ENCODE data around the gene DUOXA2. TPM values are rescaled to one million over a fixed set of nuclear protein-coding genes. Genes with fewer than 3 reads are reported as not detected.

The DUOXA2 gene
- polyA plus RNA-seq, 6 donors from 2014 or later: not detected

GRCh38 chr15:45137703-45138102 is 23.6 kb downstream of the DUOXA2 start:
- H3K9me3 Mint-ChIP-seq: peaks cover 0 to 2% (median 0%) of the 10 kb centered on the region in 7 donors
- no peak for DNase-seq
- peaks cover 16 to 17% (median 17%) of the 10 kb centered on the region in 3 donors for H3K4me1 Mint-ChIP-seq
- ATAC-seq (ENCODE audit: low read depth in 2 of 2): no peak
- peak overlapping the region in 1 of 8 donors; percentile 16 for H3K4me3 Mint-ChIP-seq
- no peak overlapping the region for H3K27ac Mint-ChIP-seq
- peaks cover 0 to 13% of the 10 kb centered on the region in 2 donors for H3K36me3 Mint-ChIP-seq
- H3K27me3 Mint-ChIP-seq: peaks cover 30 to 61% (median 52%) of the 10 kb centered on the region in 3 donors

GRCh38 chr15:45138814-45139765 is 25.0 kb downstream of the DUOXA2 start:
- ATAC-seq (ENCODE audit: low read depth in 2 of 2) (no peak), DNase-seq (no peak)
- Mint-ChIP-seq H3K9me3 (peaks cover 0 to 2% (median 0%) of the 10 kb centered on the region in 7 donors), H3K27ac (no peak overlapping the region), H3K4me3 (no peak overlapping the region), H3K27me3 (peaks cover 19 to 51% (median 39%) of the 10 kb centered on the region in 3 donors), H3K36me3 (peaks cover 0 to 9% of the 10 kb centered on the region in 2 donors), H3K4me1 (peaks cover 15 to 16% (median 15%) of the 10 kb centered on the region in 3 donors)

GRCh38 chr15:45139770-45140169 is 25.6 kb downstream of the DUOXA2 start:
- no peak overlapping the region for H3K27ac Mint-ChIP-seq
- no peak for ATAC-seq (ENCODE audit: low read depth in 2 of 2)

GRCh38 chr15:45140557-45141250 is 26.6 kb downstream of the DUOXA2 start:
- peaks cover 13 to 41% (median 28%) of the 10 kb centered on the region in 3 donors for H3K27me3 Mint-ChIP-seq
- DNase-seq (no peak), ATAC-seq (ENCODE audit: low read depth in 2 of 2) (no peak)
- H3K27ac Mint-ChIP-seq: no peak overlapping the region
- H3K9me3 Mint-ChIP-seq: peaks cover 0 to 2% (median 0%) of the 10 kb centered on the region in 7 donors
- H3K4me3 Mint-ChIP-seq: no peak overlapping the region
- peaks cover 7 to 8% (median 8%) of the 10 kb centered on the region in 3 donors for H3K4me1 Mint-ChIP-seq
- H3K36me3 Mint-ChIP-seq: no peaks in the 10 kb centered on the region

More at GRCh38 chr15:45139770-45140169, 25.6 kb downstream of the DUOXA2 start:
- DNase-seq: no peak
- peaks cover 15 to 45% (median 32%) of the 10 kb centered on the region in 3 donors for H3K27me3 Mint-ChIP-seq
- peaks cover 0 to 2% (median 0%) of the 10 kb centered on the region in 7 donors for H3K9me3 Mint-ChIP-seq
- H3K36me3 Mint-ChIP-seq: peaks cover 0 to 2% of the 10 kb centered on the region in 2 donors
- no peak overlapping the region for H3K4me3 Mint-ChIP-seq
- H3K4me1 Mint-ChIP-seq: peaks cover 8 to 10% (median 9%) of the 10 kb centered on the region in 3 donors

GRCh38 chr15:45141386-45141785 is 27.3 kb downstream of the DUOXA2 start:
- Mint-ChIP-seq H3K9me3 (peaks cover 0 to 2% (median 0%) of the 10 kb centered on the region in 7 donors), H3K4me3 (no peak overlapping the region), H3K27ac (no peak overlapping the region), H3K27me3 (peaks cover 8 to 36% (median 24%) of the 10 kb centered on the region in 3 donors), H3K4me1 (peaks cover 3 to 4% (median 4%) of the 10 kb centered on the region in 3 donors), H3K36me3 (no peaks in the 10 kb centered on the region)
- DNase-seq (no peak), ATAC-seq (ENCODE audit: low read depth in 2 of 2) (no peak)

GRCh38 chr15:45143056-45143455 is 28.9 kb downstream of the DUOXA2 start:
- Mint-ChIP-seq H3K27me3 (peaks cover 5 to 25% (median 14%) of the 10 kb centered on the region in 3 donors), H3K36me3 (no peaks in the 10 kb centered on the region), H3K9me3 (no peaks in the 10 kb centered on the region), H3K27ac (no peak overlapping the region), H3K4me3 (no peak overlapping the region), H3K4me1 (peaks cover 0 to 5% (median 0%) of the 10 kb centered on the region in 3 donors)
- DNase-seq (no peak), ATAC-seq (ENCODE audit: low read depth in 2 of 2) (no peak)

GRCh38 chr15:45143946-45144345 is 29.8 kb downstream of the DUOXA2 start:
- Mint-ChIP-seq H3K4me1 (peaks cover 0 to 6% (median 0%) of the 10 kb centered on the region in 3 donors), H3K9me3 (no peaks in the 10 kb centered on the region), H3K27me3 (peaks cover 0 to 17% (median 8%) of the 10 kb centered on the region in 3 donors), H3K27ac (no peak overlapping the region), H3K4me3 (peak overlapping the region in 1 of 8 donors; percentile 34), H3K36me3 (no peaks in the 10 kb centered on the region)
- DNase-seq: no peak
- no peak for ATAC-seq (ENCODE audit: low read depth in 2 of 2)

- DNase-seq: no peak
- H3K9me3 Mint-ChIP-seq: no peaks in the 10 kb centered on the region
- no peak overlapping the region for H3K4me3 Mint-ChIP-seq
- H3K4me1 Mint-ChIP-seq: peaks cover 0 to 6% (median 0%) of the 10 kb centered on the region in 3 donors
- H3K27me3 Mint-ChIP-seq: peaks cover 0 to 14% (median 8%) of the 10 kb centered on the region in 3 donors
- no peaks in the 10 kb centered on the region for H3K36me3 Mint-ChIP-seq
- peak overlapping the region in 1 of 6 donors; percentile 47 for H3K27ac Mint-ChIP-seq
- no peak for ATAC-seq (ENCODE audit: low read depth in 2 of 2)
Observed at GRCh38 chr15:45144775-45145174, 30.6 kb downstream of the DUOXA2 start.

- no peaks in the 10 kb centered on the region for H3K36me3 Mint-ChIP-seq
- H3K27me3 Mint-ChIP-seq: peaks cover 0 to 14% (median 5%) of the 10 kb centered on the region in 3 donors
Observed at GRCh38 chr15:45146405-45146804, 32.3 kb downstream of the DUOXA2 start.

GRCh38 chr15:45147606-45148005 is 33.5 kb downstream of the DUOXA2 start:
- no peak overlapping the region for H3K27ac Mint-ChIP-seq
- H3K4me1 Mint-ChIP-seq: peaks cover 0 to 6% (median 0%) of the 10 kb centered on the region in 3 donors
- peaks cover 0 to 5% (median 0%) of the 10 kb centered on the region in 3 donors for H3K27me3 Mint-ChIP-seq
- no peak for ATAC-seq (ENCODE audit: low read depth in 2 of 2)
- H3K4me3 Mint-ChIP-seq: no peak overlapping the region
- no peak for DNase-seq
- peaks cover 0 to 7% of the 10 kb centered on the region in 2 donors for H3K36me3 Mint-ChIP-seq
- no peaks in the 10 kb centered on the region for H3K9me3 Mint-ChIP-seq

More at GRCh38 chr15:45146405-45146804, 32.3 kb downstream of the DUOXA2 start:
- H3K9me3 Mint-ChIP-seq: no peaks in the 10 kb centered on the region
- peak overlapping the region in 1 of 8 donors; percentile 54 for H3K4me3 Mint-ChIP-seq
- peak overlapping the region in 1 of 6 donors; percentile 77 for H3K27ac Mint-ChIP-seq
- ATAC-seq (ENCODE audit: low read depth in 2 of 2) (no peak), DNase-seq (no peak)
- H3K4me1 Mint-ChIP-seq: peaks cover 0 to 6% (median 0%) of the 10 kb centered on the region in 3 donors

GRCh38 chr15:45148076-45149059 is 34.2 kb downstream of the DUOXA2 start:
- no peaks in the 10 kb centered on the region for H3K9me3 Mint-ChIP-seq

GRCh38 chr15:45149060-45149459 is 34.9 kb downstream of the DUOXA2 start:
- H3K36me3 Mint-ChIP-seq: peaks cover 0 to 7% of the 10 kb centered on the region in 2 donors
- H3K4me1 Mint-ChIP-seq: peaks cover 0 to 6% (median 0%) of the 10 kb centered on the region in 3 donors
- H3K4me3 Mint-ChIP-seq: no peak overlapping the region
- ATAC-seq (ENCODE audit: low read depth in 2 of 2) (no peak), DNase-seq (no peak)
- no peaks in the 10 kb centered on the region for H3K27me3 Mint-ChIP-seq
- H3K27ac Mint-ChIP-seq: no peak overlapping the region
- no peaks in the 10 kb centered on the region for H3K9me3 Mint-ChIP-seq

More at GRCh38 chr15:45148076-45149059, 34.2 kb downstream of the DUOXA2 start:
- Mint-ChIP-seq H3K27ac (no peak overlapping the region), H3K4me1 (peaks cover 0 to 6% (median 0%) of the 10 kb centered on the region in 3 donors), H3K36me3 (peaks cover 0 to 7% of the 10 kb centered on the region in 2 donors), H3K4me3 (no peak overlapping the region), H3K27me3 (no peaks in the 10 kb centered on the region)
- ATAC-seq (ENCODE audit: low read depth in 2 of 2): no peak
- DNase-seq: no peak

All from naive B cell (primary cell).